DOHH2 (cell line): Measurements from ENCODE around the gene ZIM2.

ENCODE experiments used
- H3F3A ChIP-seq: fragments of 200-600 bp; sonication (generic), shearing (Covaris generic); 2 replicates; pipeline ENCODE4 v1.6.0; 2016; ENCODE audit warnings: antibody characterized with exemption, mild to moderate bottlenecking; ENCODE audit not compliant: control insufficient read depth, insufficient read depth
- H3K27ac ChIP-seq: fragments of 200-600 bp; sonication (generic); 2 replicates; pipeline ENCODE4 v1.5.1; 2014; ENCODE audit warnings: low read depth, mild to moderate bottlenecking, low read length, moderate library complexity
- H3K27me3 ChIP-seq: fragments of 200-600 bp; sonication (generic); 2 replicates; pipeline ENCODE4 v1.6.1; 2014; ENCODE audit warnings: mild to moderate bottlenecking, low read length, mixed read lengths; ENCODE audit not compliant: control insufficient read depth
- H3K36me3 ChIP-seq: fragments of 200-600 bp; sonication (generic); 2 replicates; pipeline ENCODE4 v1.6.1; 2014; ENCODE audit warnings: mild to moderate bottlenecking, low read length, moderate library complexity, mixed read lengths; ENCODE audit not compliant: control insufficient read depth
- H3K4me1 ChIP-seq: fragments of 200-600 bp; sonication (generic); 2 replicates; pipeline ENCODE4 v1.6.1; 2014; ENCODE audit warnings: mild to moderate bottlenecking, low read length, mixed read lengths; ENCODE audit not compliant: control insufficient read depth
- H3K4me2 ChIP-seq: fragments of 200-600 bp; sonication (generic); 2 replicates; pipeline ENCODE4 v1.6.0; 2014; ENCODE audit warnings: mild to moderate bottlenecking, low read length, moderate library complexity
- H3K4me3 ChIP-seq: fragments of 200-600 bp; sonication (generic); 2 replicates; pipeline ENCODE4 v1.5.1; 2014; ENCODE audit warnings: mild to moderate bottlenecking, low read length, mixed read lengths
- H3K79me2 ChIP-seq: fragments of 200-600 bp; sonication (generic); 2 replicates; pipeline ENCODE4 v1.6.1; 2014; ENCODE audit warnings: mild to moderate bottlenecking, low read length, mixed read lengths; ENCODE audit not compliant: control insufficient read depth
- H3K9me2 ChIP-seq: fragments of 200-600 bp; sonication (generic); replicated peaks from 2 replicates; pipeline ENCODE4 v1.6.1; 2014; ENCODE audit warnings: mild to moderate bottlenecking, low read length, mixed read lengths; ENCODE audit not compliant: control insufficient read depth
- H3K9me3 ChIP-seq: fragments of 200-600 bp; sonication (generic); 2 replicates; pipeline ENCODE4 v1.6.1; 2014; ENCODE audit warnings: antibody characterized with exemption, low read length, mixed read lengths; ENCODE audit not compliant: control insufficient read depth, insufficient read depth
- H4K20me1 ChIP-seq: fragments of 200-600 bp; sonication (generic); 2 replicates; pipeline ENCODE4 v1.6.0; 2014; ENCODE audit warnings: low read depth, mild to moderate bottlenecking, antibody characterized with exemption, low read length, moderate library complexity; ENCODE audit not compliant: control insufficient read depth, insufficient read depth
- EZH2phosphoT487 ChIP-seq: fragments of 200-600 bp; sonication (generic); IDR thresholded peaks from 2 replicates; pipeline ENCODE4 v1.6.1; 2017; ENCODE audit warnings: borderline replicate concordance, mild to moderate bottlenecking, antibody characterized with exemption, low read length, moderate library complexity, mixed read lengths
- TF ChIP-seq, protein P1 (sequence below): fragments of 200-600 bp; sonication (generic); IDR thresholded peaks from one replicate; pipeline ENCODE4 v1.5.1; 2014; ENCODE audit warnings: antibody characterized with exemption, mild to moderate bottlenecking, low read depth, low read length; ENCODE audit not compliant: poor library complexity, severe bottlenecking

Gene ZIM2

DNA sequence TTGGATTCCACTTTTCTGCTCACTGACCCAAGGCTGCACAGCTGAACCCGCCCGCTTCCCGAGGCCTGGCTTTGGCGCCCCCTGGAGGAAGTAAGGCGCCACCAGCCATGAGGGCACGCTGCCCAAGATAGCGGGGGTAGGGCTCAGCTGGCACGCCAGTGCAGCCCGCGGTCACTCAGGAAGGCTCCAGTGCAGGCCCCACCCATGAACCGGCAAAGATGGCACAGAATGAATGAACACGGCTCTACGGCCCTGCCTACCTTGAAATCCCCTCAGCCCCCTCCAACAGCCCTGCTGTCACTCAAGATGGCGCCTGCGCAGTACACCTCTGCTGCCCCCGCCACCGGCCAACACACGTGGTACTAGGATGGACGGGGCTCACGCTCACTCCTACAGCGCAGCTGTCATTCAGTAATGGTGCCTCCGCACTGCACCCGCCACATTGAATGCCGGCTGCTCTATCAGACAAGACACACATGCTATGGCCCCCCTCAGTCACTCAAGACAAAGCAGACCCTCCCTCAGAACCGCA is 3.0 kb downstream of the ZIM2 start:
- H3K9me2 ChIP-seq = no peaks in the 10 kb centered on the region
- H3K79me2 ChIP-seq = no peaks in the 10 kb centered on the region
- H3K27me3 ChIP-seq = no peaks in the 10 kb centered on the region
- H3K4me1 ChIP-seq = no peaks in the 10 kb centered on the region
- H3F3A ChIP-seq = no peaks in the 10 kb centered on the region
- H4K20me1 ChIP-seq = no peaks in the 10 kb centered on the region
- no peak overlapping the region for H3K4me2 ChIP-seq
- no peak overlapping the region for H3K4me3 ChIP-seq
- peaks cover 34% of the 10 kb centered on the region for H3K9me3 ChIP-seq
- no peaks in the 10 kb centered on the region for H3K36me3 ChIP-seq
- no peak overlapping the region for H3K27ac ChIP-seq
- no peak for TF ChIP-seq EZH2phosphoT487
- TF ChIP-seq, protein P1, sequence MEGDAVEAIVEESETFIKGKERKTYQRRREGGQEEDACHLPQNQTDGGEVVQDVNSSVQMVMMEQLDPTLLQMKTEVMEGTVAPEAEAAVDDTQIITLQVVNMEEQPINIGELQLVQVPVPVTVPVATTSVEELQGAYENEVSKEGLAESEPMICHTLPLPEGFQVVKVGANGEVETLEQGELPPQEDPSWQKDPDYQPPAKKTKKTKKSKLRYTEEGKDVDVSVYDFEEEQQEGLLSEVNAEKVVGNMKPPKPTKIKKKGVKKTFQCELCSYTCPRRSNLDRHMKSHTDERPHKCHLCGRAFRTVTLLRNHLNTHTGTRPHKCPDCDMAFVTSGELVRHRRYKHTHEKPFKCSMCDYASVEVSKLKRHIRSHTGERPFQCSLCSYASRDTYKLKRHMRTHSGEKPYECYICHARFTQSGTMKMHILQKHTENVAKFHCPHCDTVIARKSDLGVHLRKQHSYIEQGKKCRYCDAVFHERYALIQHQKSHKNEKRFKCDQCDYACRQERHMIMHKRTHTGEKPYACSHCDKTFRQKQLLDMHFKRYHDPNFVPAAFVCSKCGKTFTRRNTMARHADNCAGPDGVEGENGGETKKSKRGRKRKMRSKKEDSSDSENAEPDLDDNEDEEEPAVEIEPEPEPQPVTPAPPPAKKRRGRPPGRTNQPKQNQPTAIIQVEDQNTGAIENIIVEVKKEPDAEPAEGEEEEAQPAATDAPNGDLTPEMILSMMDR = peak; percentile 27

DNA sequence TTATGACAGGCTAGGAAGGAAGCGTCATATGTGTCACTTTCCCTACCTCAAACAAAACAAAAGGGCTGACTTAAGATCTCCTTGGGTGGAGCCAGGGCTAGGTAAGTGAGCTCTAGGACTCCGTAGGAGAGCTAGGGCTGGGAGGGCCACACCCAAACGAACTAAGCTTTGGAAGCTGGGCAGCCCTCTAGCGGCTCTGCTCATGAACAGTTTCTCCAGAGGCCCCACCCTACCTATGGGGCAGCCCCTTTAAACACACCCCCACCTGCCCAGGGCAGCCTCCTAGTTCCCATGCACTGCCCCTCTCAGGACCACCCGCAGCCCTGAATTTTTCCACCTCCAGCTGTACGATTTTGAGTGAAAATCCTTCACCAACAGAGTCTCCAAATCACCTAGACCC is 3.5 kb downstream of the ZIM2 start:
- no peaks in the 10 kb centered on the region for H4K20me1 ChIP-seq
- H3F3A ChIP-seq = no peaks in the 10 kb centered on the region
- no peaks in the 10 kb centered on the region for H3K79me2 ChIP-seq
- no peaks in the 10 kb centered on the region for H3K36me3 ChIP-seq
- TF ChIP-seq, protein P1 = no peak
- no peak for TF ChIP-seq EZH2phosphoT487
- H3K9me3 ChIP-seq = peaks cover 34% of the 10 kb centered on the region
- no peak overlapping the region for H3K27ac ChIP-seq
- no peak overlapping the region for H3K4me2 ChIP-seq
- no peaks in the 10 kb centered on the region for H3K27me3 ChIP-seq
- H3K4me3 ChIP-seq = no peak overlapping the region
- H3K9me2 ChIP-seq = no peaks in the 10 kb centered on the region
- no peaks in the 10 kb centered on the region for H3K4me1 ChIP-seq

DNA sequence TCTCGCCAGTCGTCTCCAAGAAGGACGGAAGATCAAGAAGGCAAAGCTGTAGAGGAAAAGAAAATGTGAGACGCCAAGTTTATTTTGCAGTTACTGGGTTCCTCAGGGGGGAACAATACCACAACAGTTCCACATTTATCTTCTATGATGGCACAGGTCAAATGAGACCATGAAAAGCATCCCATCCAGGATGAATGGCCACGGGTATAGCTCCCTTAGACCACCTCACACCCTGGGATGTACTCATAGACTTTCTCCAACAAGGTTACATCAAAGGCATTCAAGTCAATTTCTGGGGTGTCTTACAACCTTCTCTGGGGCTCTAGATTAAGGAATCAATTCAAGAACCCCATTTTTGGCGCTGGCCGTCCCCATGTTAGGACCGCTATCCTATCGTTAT is 4.5 kb downstream of the ZIM2 start:
- Histone ChIP-seq H3K4me1 (no peaks in the 10 kb centered on the region), H3K9me3 (peaks cover 34% of the 10 kb centered on the region)

More for the DNA sequence above, 4.5 kb downstream of the ZIM2 start:
- Histone ChIP-seq H3K27me3 (no peaks in the 10 kb centered on the region), H3K79me2 (no peaks in the 10 kb centered on the region), H3F3A (no peaks in the 10 kb centered on the region), H3K36me3 (no peaks in the 10 kb centered on the region), H3K27ac (no peak overlapping the region), H3K9me2 (no peaks in the 10 kb centered on the region), H3K4me3 (no peak overlapping the region), H3K4me2 (no peak overlapping the region), H4K20me1 (no peaks in the 10 kb centered on the region)
- no peak for TF ChIP-seq EZH2phosphoT487
- TF ChIP-seq, protein P1 = no peak
